ENCODE measurements around the gene RFX4.
"Not testable (repeated sequence)": the region's sequence is repeated elsewhere in the genome, so short reads cannot be mapped to it uniquely, and the experiment has no call there.

RFX4 gene

GRCh38 chr12:106719879-106720278 lies 137.1 kb downstream of the RFX4 start:
- no peak for DNase-seq (ENCODE audit: low spot score)
- in situ Hi-C loops (cut with MboI; ENCODE audit: low sequenced_read_pairs, unreplicated experiment), result no loop called here
- TF ChIP-seq CTCF (IDR thresholded peaks at IDR 0.05; ENCODE audit: borderline replicate concordance, control extremely low read depth, extremely low read depth, insufficient read depth, missing control alignments), result no peak

GRCh38 chr12:106720696-106721095 lies 137.9 kb downstream of the RFX4 start:
- DNase-seq (ENCODE audit: low spot score), result no peak
- no peak for TF ChIP-seq CTCF (IDR thresholded peaks at IDR 0.05; ENCODE audit: borderline replicate concordance, control extremely low read depth, extremely low read depth, insufficient read depth, missing control alignments)
- in situ Hi-C loops (cut with MboI; ENCODE audit: low sequenced_read_pairs, unreplicated experiment), result no loop called here

- DNase-seq (ENCODE audit: low spot score), result no peak
- no peak for TF ChIP-seq CTCF (IDR thresholded peaks at IDR 0.05; ENCODE audit: borderline replicate concordance, control extremely low read depth, extremely low read depth, insufficient read depth, missing control alignments)
- in situ Hi-C loops (cut with MboI; ENCODE audit: low sequenced_read_pairs, unreplicated experiment), result no loop called here
Observed at GRCh38 chr12:106721915-106722314, 139.1 kb downstream of the RFX4 start.

GRCh38 chr12:106722837-106723236 lies 140.0 kb downstream of the RFX4 start:
- DNase-seq (ENCODE audit: low spot score), result no peak
- TF ChIP-seq CTCF (IDR thresholded peaks at IDR 0.05; ENCODE audit: borderline replicate concordance, control extremely low read depth, extremely low read depth, insufficient read depth, missing control alignments), result no peak
- in situ Hi-C loops (cut with MboI; ENCODE audit: low sequenced_read_pairs, unreplicated experiment), result no loop called here

GRCh38 chr12:106723416-106723815 lies 140.6 kb downstream of the RFX4 start:
- in situ Hi-C loops (cut with MboI; ENCODE audit: low sequenced_read_pairs, unreplicated experiment), result no loop called here
- no peak for TF ChIP-seq CTCF (IDR thresholded peaks at IDR 0.05; ENCODE audit: borderline replicate concordance, control extremely low read depth, extremely low read depth, insufficient read depth, missing control alignments)
- no peak for DNase-seq (ENCODE audit: low spot score)

- in situ Hi-C loops (cut with MboI; ENCODE audit: low sequenced_read_pairs, unreplicated experiment), result no loop called here
- no peak for DNase-seq (ENCODE audit: low spot score)
- no peak for TF ChIP-seq CTCF (IDR thresholded peaks at IDR 0.05; ENCODE audit: borderline replicate concordance, control extremely low read depth, extremely low read depth, insufficient read depth, missing control alignments)
Observed at GRCh38 chr12:106724116-106724515, 141.3 kb downstream of the RFX4 start.

- in situ Hi-C loops (cut with MboI; ENCODE audit: low sequenced_read_pairs, unreplicated experiment), result no loop called here
- no peak for TF ChIP-seq CTCF (IDR thresholded peaks at IDR 0.05; ENCODE audit: borderline replicate concordance, control extremely low read depth, extremely low read depth, insufficient read depth, missing control alignments)
- DNase-seq (ENCODE audit: low spot score), result no peak
Observed at GRCh38 chr12:106724934-106725333, 142.1 kb downstream of the RFX4 start.

GRCh38 chr12:106726603-106727202 lies 143.9 kb downstream of the RFX4 start:
- in situ Hi-C loops (cut with MboI; ENCODE audit: low sequenced_read_pairs, unreplicated experiment); DNase-seq (ENCODE audit: low spot score): not testable (repeated sequence)
